COR-L47 (cell line): ENCODE measurements around the gene GRIK1.

ENCODE experiments used
- DNase-seq: peaks from one replicate; lab custom pipeline; 2025; lab: John Stamatoyannopoulos, UW

The GRIK1 gene

DNA sequence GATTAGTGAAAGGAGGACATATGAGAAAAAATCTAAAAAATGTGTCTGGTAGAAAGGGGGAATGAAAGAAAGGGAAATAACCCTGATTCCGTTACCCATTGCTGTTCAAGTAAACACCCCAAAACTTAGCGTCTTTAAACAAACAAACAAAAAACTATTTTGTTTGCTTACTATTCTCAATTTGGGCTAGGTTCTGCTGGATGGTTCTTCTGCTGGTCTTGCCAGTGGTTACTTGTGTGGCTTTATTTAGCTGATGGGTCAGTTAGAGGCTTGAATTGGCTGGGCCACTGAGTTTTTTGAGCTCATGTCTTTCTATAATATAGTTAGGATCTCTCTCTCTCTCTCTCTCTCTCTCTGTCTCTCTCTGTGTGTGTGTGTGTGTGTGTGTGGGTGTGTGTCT, 112.1 kb downstream of the GRIK1 start:
- no peak for DNase-seq

DNA sequence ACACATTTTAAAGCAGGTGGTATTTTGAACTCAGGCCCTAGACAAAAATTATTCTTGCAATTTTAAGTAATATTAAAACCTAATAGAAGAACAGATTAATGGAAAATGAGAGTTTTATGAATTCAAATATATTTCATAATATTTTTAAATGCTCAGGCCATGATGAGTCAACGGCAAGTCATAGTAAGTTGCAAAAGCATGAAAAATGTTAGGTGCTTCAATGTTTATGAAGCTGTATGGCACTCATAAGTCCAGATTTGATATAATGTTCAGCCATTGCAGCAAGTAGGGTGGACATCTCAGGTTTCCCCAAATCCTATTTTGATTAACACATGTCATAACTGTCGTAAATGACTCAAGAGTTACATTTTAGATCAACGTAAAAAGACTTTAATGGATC, 112.6 kb downstream of the GRIK1 start:
- no peak for DNase-seq

DNA sequence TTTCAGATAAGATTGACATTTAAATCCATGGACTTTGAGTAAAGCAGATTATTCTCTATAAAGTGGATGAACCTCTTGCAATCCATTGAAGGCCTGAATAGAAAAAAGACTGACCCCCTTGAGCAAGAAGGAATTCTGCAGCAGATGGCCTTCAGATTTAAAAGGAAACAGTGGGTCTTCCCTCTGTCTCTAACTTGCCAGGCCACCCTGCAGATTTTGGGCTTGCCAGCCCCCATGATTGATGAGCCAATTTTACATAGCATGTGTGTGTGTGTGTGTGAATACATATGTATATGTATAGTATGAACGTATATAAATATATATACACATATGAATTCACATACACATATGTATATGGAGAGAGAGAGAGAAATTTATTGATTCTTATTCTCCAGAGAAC, 113.4 kb downstream of the GRIK1 start:
- no peak for DNase-seq

DNA sequence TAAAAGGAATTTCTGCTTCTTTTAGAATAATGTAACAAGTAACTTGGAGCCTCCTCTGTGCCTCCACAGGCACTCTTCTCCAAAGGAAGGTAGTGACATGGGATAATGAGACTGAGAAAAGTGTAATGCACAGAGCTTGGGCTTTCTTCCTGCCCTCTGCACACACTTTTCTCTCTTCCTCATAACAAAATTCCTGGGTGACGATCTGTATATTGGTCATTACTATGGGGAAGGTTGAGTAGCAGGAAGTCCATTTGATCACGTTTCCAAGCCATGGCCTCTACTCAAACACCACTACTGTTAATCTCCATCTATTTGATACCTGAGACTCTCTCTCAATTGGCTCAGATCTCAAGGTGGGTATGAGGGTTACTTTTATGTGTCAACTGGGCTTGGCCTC, 113.9 kb downstream of the GRIK1 start:
- no peak for DNase-seq

DNA sequence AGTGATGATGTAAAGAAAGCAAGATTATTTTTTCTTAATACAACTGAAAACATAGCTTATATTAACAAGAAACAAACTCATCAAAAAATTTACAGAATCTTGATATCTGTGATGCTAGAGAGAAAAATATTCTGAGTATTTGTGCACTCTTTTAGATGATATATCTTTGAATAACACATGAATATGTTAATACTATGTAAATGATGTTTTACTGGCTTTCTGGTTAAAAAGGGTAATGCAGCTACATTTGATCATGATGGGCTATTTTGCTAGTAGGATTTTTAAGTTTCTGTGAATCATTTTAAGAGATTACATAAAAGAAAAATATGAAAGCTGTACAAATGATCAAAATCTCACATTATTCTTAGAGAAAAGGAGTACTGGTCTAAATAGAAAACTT, 114.5 kb downstream of the GRIK1 start:
- DNase-seq, result no peak

DNA sequence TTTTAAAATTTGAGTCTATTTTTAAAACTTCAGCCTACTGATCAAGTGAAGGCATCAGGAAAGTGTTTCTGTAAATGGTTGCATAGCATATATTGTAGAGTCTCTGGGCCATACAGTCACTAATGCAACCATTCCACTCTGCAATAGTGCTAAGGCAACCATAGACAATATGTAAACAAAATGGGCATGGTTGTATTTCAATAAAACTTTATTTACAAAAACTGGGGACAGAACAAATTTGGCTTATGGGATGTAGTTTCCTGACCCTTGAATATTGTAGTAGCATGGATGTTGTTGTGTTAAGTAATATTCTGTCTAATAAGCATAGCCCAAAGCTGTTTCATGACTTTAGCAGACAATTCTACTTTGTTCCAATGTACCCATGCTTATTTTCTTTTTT, 117.7 kb downstream of the GRIK1 start:
- no peak for DNase-seq

DNA sequence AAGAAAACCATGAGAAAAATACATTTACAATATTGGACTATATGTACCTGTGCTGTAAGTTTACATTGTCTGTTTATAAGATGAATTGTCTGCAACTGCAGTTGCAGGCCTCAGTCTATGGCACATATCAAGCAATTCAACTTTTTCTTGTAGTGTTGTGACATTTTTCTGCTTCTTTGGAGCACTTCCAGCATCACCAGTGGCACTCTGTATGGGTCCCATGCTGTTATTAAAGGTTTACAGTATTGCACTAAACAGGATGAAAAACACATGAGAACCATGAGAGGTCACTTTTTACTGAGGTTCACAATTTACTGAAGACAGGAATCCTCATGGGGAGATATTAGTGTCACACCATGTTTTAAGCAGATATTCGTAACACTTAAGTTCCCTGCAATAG, 118.6 kb downstream of the GRIK1 start:
- DNase-seq, result no peak

DNA sequence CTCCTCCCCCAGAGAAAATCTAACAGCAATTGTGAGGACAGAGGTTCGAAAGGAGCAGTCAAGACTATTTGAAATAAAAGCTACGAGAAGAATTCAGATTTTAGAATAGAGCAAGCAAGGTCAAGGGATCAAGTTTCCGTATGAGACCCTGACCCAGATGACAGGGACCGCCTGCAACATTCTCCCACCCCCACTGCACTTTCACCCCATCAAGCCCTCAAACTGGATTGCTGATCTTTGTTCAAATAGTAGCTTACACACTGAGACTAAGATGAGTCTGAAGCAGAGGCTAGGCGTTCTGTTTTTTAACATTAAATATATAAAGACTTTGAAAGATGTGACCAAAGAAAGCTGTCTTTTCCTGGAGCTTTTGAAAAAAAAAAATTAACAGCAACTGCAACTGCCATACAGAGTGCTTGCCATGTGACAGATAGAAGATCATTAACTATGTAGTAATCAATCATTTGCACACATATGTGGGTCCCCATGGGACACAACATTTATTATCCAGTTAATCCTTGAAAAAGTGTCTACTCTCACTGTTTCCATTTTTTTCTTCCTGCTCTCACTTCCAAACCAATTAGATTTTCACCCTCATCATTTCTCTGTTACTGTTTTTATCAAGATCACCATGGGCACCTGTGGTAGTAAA, 120.0 kb downstream of the GRIK1 start:
- DNase-seq, result no peak

DNA sequence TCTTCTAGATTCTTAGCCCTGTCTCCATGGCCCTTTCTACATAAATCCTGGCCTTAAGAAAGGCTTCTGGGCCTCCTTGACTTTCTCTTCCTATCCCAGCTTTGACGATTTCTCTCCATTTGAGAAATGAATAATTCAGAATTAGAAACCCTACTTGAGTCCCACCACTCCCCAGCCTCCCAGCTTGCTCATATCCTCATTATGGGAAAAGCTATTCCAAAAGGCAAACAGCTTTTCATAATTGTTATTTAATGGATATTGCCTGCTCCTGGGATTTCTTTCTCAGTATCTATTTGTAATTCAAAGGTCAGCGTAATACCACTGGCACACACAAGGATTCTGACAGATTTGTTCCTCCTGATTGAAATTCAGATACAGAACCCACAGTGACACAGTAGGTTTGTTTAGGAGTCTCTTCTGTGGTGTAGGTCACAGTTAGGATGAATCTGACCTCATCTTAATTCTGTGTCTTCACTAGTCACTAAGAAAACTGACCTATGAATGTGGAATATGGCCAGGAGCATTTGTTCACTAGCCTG, 121.3 kb downstream of the GRIK1 start:
- no peak for DNase-seq

DNA sequence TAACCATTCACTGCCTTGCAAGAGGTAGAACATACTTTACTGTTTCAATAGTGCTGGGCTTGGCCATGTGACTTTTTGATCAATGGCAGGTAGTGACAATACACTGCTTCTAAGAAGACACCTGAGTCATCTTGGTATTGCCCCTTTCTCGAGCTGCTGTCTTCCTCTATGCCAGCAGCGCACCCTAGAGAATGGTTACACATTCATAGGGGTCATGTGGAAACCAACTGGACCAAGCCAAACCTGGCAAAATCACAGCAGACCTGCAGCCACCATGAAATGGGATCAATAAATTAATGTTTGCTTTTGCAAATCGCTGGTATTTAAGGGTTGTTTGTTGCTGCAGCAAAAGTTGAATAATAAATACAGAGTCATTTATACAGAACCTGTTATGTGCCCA, 122.3 kb downstream of the GRIK1 start:
- no peak for DNase-seq

DNA sequence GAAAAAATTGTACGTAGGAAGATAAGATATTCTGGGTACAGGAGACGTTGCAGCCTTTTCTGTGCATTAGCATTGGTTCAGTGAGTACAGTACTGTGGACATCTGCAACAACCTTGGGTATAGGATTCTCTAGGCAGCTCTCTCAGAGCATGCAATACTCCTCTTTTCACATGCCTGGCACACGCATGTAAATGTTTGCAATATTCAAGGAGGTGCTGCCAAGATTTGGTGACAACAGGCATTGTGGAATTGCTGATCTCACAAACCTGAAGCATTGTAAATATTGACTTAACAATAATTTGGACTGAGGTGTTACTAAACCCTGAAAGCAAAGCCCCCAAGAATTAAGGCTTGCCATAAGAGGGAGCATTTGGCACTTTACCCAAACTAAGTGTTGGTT, 126.8 kb downstream of the GRIK1 start:
- peak; percentile 14 for DNase-seq

DNA sequence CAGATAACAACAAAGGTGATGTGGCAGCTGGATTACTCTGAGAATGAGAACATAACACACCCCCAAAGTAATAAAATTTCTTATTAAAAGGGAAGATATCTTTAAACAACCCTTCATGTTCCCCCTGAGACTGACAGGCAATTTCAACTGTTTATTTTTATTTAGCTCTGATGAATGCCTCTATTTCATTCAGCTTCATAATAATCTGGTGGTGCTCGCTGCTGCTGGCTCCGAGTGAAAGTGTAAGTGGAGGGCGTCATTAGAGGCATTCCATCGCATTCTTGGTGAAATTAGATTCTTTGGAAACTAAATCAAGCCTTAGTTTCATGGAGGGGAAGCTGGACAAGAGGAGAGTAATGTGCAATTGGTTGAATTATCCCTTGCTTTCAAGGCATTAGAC, 128.9 kb downstream of the GRIK1 start:
- no peak for DNase-seq

DNA sequence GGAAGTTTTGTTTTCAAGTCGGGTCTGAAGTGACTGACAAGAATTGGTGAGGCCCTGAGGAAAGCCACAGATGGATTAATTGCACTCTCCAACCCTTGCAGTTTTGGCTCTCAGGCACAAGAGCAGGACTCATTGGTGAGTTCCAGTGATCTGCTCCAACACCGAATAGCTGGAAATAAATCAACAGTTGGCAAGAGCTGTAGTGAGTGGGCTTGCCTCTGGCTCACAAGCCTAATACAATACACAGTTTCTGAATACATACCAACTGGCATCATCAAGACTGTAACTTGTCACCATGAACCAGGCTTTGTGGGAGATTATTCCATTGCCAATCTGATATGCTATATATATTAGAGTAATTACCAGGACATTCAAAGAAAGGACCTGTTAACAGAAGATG, 131.6 kb downstream of the GRIK1 start:
- DNase-seq, result no peak

DNA sequence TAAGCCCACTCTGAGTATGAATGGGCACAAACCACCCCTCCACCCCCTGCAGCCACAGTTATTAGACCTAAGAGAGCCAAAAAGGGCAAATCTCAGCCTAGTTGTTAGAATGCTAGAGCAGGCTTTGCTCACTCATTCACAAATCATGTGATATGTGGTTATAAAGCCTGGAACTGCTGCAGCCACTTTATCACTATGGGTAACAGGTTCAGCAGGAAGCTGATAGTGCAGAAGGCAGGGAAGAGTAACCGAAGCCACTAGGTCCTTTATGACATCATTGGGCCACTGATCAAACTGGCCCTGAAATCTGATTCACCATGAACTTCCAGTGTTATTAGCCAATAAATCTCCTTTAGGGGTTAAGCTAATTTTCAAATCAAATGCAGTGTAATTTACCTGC, 134.7 kb downstream of the GRIK1 start:
- no peak for DNase-seq

DNA sequence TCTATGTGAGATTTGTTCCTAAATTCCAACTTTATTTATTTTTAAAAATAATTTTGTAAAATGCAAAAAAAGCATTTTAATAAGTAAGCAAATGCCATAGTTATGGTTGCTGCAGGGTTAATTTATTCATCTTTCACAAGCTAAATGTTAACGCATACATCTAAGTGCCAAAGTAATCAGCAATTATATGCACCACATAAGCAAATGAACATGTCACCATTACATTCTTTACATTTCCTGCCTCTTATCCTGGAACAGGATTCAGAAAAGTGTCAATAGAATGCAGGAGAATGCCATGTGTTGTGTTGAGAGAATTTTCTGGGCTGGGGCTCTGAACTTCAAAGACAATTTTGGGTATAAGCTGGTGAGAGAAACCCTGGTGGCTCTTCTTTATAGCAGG, 136.6 kb downstream of the GRIK1 start:
- DNase-seq, result no peak

DNA sequence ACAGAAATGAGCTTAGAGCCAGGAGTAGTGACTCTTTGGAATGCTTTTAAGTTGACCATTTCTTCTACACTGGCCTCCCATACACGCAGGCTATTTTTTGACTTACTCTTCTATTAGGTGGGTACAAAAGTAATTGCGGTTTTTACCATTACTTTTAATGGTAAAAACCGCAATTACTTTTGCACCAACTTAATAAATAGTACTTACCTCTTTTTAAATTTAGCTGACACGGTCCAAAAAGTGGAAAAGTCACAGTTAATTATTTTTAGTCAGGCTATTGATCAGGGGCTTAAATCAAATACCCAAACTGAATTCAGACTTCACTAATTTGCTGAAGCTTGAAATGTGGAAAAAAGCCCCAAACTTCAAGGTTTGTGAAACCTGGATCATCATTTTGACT, 138.7 kb downstream of the GRIK1 start:
- DNase-seq, result no peak

DNA sequence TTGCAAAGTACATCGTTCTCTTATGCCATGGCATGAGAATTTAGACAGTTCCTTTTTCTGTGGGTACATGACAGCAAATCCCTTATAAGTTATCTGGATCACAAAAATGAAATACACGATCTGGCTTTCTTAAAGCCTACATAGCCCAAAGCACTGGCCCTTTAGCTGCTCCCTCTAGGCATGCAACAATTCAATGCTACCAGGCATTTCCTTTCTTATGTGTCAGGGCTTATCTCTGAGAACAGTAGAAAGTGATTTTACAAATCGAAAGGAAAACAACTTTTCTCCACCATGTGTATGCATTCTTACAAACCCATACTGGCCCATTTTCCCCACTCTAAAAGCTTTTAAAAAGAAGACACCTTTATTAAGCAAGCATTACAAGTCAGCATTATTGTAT, 139.7 kb downstream of the GRIK1 start:
- no peak for DNase-seq

DNA sequence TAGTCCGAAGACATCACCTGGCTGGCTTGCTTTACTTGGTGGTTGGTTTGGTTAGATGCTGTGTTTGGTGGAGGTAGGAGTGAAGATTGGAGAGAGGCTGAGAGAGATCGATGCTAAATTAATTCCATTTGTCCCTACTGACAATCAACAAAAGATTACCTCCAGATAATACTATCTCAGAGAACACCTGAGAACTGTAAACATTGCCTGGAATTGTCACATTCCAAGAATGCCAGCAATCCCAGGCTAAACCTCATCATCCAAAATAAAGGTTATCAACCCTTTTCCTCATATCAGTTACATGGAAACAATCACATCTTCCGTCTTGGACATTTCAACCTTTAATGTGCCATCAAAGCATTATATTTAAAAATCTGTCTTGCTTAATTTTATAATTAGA, 141.0 kb downstream of the GRIK1 start:
- no peak for DNase-seq

DNA sequence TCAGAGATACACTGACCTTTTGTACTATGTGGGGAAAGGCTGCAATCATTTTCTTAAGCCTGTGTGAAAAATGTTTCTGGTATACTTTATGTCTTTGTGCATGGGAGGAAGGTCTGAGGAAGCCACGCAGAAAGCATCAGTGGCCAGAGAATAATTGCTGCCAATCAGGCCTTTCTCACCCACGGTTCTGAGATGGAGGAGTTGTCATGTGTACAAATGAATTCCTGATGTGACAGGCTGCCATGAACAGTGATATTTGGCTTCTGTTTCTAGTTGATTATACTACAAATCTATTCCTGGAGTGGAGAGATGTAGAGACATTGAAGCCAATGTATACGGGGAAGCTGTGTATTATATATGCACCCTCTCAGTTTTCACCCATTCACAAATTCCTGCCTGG, 142.6 kb downstream of the GRIK1 start:
- no peak for DNase-seq

DNA sequence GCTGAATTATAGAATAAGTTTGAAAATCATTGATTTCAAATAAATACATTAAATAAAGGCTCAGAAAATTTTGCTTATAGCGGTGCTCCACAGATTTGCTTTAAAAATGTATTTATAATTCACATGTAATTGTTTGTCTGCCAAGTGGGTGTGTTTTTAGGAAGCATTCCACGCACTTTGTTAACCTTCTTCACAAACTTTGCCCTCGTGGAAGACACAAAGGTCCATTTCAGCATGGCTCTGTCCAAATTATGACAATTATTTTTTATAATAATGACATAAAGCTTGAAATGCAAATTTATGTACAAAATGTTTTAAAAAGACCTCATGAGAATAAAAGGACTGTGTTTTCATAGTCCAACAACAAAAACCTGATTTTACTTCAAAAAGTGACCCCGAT, 146.1 kb downstream of the GRIK1 start:
- DNase-seq, result no peak

DNA sequence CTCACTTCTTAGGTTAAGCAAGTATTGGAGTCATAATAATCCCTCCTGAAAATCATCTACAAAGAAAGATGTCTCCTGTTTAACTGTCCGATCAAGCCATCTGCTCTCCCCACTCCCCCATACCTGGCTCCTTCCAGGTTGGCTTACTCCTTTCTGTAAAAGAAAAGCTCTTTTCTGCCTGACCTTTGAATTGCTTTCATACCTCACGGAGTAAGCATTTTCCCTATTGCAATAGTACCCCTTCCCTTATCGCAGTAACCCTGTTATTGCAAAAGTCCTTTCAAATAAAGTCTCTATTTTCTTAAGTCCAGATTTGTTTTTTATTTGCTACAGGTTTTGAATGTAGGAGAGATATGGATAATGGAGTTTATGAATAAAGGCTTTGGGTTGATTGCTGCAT, 150.4 kb downstream of the GRIK1 start:
- DNase-seq, result no peak

DNA sequence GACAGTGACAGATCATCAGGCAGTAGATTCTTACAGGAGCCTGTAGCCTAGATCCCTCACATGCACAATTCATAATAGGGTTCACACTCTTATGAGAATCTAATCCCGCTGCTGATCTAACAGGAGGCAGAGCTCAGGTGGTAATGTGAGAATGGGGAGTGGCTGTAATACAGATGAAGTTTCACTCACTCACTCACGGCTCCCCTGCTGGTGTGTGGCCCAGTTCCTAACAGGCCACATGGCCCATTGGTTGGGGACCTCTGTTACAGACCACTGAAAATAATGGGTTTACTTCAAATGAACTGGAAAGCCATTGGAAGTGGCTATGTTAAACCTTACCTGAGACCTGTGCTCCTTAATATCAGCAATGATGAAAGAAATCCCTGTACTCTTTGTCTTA, 151.0 kb downstream of the GRIK1 start:
- DNase-seq, result no peak

DNA sequence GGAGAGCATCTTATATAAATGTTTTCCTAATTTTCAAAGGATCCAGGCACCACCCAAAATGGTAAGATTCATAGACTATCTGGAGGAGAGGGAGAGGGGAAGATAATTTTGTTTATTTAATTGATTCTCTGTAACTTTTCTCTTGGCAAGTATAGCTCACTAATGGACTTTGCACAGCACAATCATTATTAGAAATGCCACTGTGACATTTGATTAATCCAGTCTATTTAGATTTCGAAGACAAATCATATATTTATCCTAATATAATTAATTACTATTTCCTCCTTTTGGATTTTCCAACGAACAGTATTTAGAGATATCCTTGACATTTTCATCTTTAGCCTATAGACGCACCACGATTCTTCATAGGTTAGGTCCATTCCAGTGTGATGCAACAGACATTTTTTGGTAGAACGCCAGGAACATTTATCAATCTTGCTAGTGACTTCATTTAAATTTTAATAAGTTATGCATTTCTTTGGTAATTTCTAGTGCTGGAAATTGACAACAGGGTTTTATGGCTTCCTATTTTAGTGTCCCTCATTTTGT, 152.4 kb downstream of the GRIK1 start:
- DNase-seq, result no peak
